ENCODE results near the gene NLRC3.

Gene NLRC3

DNA sequence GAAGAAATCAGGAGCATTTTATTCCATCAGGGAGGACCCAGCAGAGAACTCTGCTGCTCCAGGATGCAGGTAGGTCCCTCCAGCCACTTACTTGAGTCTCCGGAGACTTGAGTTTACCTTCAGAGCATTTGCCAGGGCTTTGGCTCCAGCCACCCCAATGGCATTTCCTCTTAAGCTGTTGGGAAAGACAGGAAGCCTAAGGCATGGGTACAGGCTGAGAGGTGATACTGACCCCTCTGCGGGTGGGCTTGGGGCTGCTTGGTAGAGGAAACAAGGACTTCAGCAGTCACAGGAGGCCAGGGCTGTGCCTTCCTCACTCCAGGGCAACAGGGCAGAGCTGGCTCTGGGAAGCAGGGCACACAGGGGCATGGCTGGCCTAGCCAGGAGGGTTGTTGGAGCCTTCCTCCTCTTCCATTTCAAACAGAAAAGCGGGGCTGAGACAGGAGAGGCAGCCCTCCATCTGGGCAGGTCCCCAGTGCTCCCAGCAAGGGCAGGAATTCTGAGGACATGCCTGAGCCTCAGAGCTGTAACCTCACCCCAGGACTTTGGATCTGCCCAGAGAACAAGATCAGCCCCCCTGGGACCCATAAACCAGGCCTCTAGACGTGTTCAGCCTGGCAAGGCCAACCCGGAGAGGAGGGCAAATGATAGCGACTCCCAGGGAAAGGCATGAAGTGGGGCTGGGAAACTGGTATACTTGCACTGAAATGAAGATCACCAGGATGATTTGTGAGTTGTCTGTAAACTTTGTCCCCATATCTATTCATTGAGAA is 34.4 kb downstream of the NLRC3 start:
- H3K27ac ChIP-seq: no peak overlapping the region
- TF ChIP-seq, protein P1, sequence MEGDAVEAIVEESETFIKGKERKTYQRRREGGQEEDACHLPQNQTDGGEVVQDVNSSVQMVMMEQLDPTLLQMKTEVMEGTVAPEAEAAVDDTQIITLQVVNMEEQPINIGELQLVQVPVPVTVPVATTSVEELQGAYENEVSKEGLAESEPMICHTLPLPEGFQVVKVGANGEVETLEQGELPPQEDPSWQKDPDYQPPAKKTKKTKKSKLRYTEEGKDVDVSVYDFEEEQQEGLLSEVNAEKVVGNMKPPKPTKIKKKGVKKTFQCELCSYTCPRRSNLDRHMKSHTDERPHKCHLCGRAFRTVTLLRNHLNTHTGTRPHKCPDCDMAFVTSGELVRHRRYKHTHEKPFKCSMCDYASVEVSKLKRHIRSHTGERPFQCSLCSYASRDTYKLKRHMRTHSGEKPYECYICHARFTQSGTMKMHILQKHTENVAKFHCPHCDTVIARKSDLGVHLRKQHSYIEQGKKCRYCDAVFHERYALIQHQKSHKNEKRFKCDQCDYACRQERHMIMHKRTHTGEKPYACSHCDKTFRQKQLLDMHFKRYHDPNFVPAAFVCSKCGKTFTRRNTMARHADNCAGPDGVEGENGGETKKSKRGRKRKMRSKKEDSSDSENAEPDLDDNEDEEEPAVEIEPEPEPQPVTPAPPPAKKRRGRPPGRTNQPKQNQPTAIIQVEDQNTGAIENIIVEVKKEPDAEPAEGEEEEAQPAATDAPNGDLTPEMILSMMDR (conservative IDR thresholded peaks at IDR 0.05): no peak

DNA sequence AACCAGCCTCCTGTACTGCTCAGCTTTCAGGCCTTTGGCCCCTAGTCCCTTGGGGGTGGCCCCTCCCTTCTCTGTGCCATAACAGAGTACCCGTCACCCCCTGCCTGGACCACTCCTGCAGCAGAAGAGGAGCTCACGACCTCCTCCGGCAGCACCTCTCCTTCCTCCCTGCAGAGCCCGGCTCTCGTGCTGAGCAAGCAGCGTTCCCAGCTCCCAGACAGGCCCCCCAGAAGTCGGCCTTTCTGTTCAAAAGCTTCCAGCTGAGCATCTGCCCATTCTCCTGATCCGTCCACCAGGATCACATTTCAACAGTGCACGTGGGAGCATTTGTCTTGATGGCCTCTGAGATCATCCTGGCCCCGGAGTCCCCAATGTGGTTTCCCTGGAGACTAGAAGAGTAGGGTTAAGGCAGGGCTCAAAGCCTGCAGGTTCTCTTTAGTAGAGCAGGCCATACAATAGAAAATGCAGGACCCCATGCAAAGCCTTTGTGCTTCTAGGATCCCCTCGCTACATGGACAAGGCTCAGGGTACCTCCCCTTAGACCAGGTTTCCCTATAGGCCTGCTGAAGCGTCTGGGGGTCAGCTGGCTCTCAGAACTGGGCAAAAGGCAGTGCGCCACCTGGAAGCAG is 35.6 kb downstream of the NLRC3 start:
- H3K27ac ChIP-seq: no peak overlapping the region
- TF ChIP-seq, protein P1 (conservative IDR thresholded peaks at IDR 0.05): no peak

DNA sequence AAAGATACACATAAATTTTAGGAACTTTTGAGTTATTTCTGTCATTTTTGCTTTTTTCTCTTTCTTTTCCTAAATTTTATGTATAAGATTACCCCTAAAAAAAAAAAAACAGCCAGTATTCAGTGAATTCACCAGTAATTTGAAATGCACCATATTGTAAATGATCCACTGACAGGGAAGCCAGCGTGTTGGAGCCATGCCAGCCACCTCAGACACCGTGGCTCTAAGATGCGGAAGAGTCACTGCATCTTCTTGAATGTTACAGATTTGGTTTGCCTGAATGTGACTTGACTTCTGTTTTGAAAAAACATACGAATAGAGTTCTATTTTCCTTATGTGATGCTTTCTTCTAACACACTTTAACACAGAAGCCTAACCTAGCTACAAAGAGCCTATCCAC is 39.0 kb downstream of the NLRC3 start:
- TF ChIP-seq, protein P1 (conservative IDR thresholded peaks at IDR 0.05): no peak
- H3K27ac ChIP-seq: no peak overlapping the region

DNA sequence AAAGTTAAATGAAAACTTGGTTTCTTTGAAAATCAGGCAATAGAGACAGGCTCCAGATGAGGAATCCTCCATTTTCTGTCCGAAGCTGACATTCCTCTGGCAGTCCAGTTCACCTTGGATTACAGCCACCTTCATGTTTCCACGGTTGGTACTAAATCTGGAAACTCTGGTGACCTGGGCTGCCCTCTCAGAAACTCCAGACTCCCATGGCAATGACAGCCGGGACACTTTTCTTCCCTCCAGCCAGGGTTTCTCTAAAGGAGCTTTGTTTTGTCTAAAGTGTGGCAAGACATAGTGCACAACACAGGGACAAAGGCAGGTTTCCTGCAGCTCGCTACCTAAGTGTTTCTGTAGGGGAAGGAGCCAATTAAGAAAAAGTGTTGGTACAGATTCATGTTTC is 40.4 kb downstream of the NLRC3 start:
- TF ChIP-seq, protein P1 (conservative IDR thresholded peaks at IDR 0.05): no peak
- H3K27ac ChIP-seq: no peak overlapping the region

DNA sequence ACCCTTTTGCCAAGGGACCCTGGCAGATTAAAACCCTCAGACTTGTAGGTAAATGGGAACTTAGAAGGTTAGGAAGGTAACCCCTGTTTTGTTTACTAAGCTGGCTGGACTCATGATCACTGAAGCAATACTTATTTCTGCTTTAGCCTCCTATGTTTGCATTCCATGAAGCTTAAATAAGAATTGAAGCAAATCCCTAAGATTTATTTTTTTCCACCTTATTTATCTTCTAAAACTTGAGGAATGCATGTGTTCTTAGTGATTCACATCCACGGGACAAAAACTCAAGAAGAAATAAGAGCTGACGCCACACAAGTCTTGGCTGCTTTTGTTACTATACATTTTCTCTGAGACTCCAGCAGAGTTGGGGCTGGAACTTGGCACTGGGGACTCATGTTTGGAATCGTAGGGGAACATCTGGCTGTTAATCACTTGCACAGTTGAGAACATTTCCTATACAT is 40.9 kb downstream of the NLRC3 start:
- no peak overlapping the region for H3K27ac ChIP-seq
- TF ChIP-seq, protein P1 (conservative IDR thresholded peaks at IDR 0.05): no peak

DNA sequence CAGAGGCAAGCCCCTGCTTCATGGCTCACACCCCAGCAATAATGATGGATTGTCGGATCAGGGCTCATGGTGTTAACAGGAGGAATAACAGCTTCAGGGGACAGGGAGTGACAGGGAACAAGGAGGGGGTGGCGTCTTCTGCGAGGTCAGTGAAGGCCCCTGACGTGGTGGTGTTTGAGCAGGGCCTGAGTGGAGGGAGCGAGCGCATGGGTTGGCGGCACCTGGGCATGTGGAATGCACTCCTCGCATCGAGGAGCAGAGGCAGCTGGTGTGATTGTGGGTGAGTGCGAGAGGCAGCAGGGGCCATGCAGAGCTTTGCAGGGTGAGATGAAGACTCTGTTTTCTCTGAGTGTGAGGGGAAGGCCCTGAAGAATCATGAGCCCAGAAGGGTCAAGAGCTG is 43.1 kb downstream of the NLRC3 start:
- H3K27ac ChIP-seq: no peak overlapping the region
- TF ChIP-seq, protein P1 (conservative IDR thresholded peaks at IDR 0.05): no peak

DNA sequence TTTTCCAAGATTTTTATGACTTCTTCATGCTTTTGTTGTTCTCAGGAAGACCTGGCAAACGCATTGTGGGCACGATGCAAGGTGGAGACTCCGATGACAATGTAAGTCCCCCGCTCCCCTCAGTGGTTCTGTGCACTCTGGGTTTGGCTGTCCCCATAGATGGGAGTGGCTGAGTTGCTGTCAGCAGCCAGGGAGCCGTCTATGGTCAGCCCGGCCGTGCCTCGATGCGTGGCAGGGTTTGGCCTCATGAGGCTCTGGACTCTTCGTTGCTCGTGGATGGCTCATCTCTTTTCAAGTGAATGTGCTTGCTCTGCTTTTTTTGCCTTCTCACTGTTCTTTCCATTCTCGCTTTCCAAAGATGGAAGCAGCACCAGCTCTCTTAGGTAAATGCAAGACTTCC is 44.5 kb downstream of the NLRC3 start:
- no peak overlapping the region for H3K27ac ChIP-seq
- TF ChIP-seq, protein P1 (conservative IDR thresholded peaks at IDR 0.05): no peak
